T-helper 17 cell (primary cell): ENCODE results near the gene BBOF1. TPM values are rescaled to one million over a fixed set of nuclear protein-coding genes. Genes with fewer than 3 reads are reported as not detected.
"Not testable (repeated sequence)": the region's sequence is repeated elsewhere in the genome, so short reads cannot be mapped to it uniquely, and the experiment has no call there.

Experiments
- ATAC-seq: fragments of 150-1000 bp; cut with Tn5 transposase; 2 replicates; pipeline ENCODE4 v1.10.0; 2021; ENCODE audit warnings: mild to moderate bottlenecking, moderate library complexity
- DNase-seq, 3 donors: peaks; one replicate each; pipeline versions ENCODE4 v3.0.0 to v3.0.0-alpha.2; 2020 to 2021
- H3K9me3 ChIP-seq: one replicate; pipeline ENCODE4 v1.7.0; 2013; ENCODE audit warnings: low read length, mild to moderate bottlenecking; ENCODE audit not compliant: control insufficient read depth, poor library complexity, severe bottlenecking
- H3K27ac Mint-ChIP-seq: one replicate; pipeline ENCODE4 v1.8.0; 2022; ENCODE audit warnings: mild to moderate bottlenecking, moderate library complexity, mixed read lengths
- H3K27me3 Mint-ChIP-seq: one replicate; pipeline ENCODE4 v1.8.0; 2022; ENCODE audit warnings: mixed read lengths
- H3K36me3 Mint-ChIP-seq: one replicate; pipeline ENCODE4 v1.8.0; 2022; ENCODE audit warnings: low read depth, mixed read lengths
- H3K4me1 Mint-ChIP-seq: one replicate; pipeline ENCODE4 v1.8.0; 2022; ENCODE audit warnings: mild to moderate bottlenecking, mixed read lengths
- H3K4me3 Mint-ChIP-seq: one replicate; pipeline ENCODE4 v1.8.0; 2022; ENCODE audit warnings: mild to moderate bottlenecking, moderate library complexity, mixed read lengths
- total RNA-seq, 4 donors: library from RNA in 2 of 4; stranded (reverse) in 2 of 4; gene quantifications; one replicate each; pipeline ENCODE4 v1.2.3 and lab custom pipeline; 2022 to 2026

BBOF1 gene
- total RNA-seq, 2 donors from 2014 or later: 2.5 to 2.8 TPM

- peak within 1 kb of the TSS; percentile 99 for H3K4me3 Mint-ChIP-seq
- no peaks in the 10 kb centered on the region for H3K27me3 Mint-ChIP-seq
- peak within 1 kb of the TSS; percentile 98 for H3K27ac Mint-ChIP-seq
- peaks cover 28% of the 10 kb centered on the region for H3K4me1 Mint-ChIP-seq
- peak; percentile 90 for ATAC-seq
- peaks cover 5% of the 10 kb centered on the region for H3K36me3 Mint-ChIP-seq
- no peaks in the 10 kb centered on the region for H3K9me3 ChIP-seq
- peak; percentile 94 to 100 (median 99) for DNase-seq
Observed at GRCh38 chr14:74084277-74085046, 65.3 kb downstream of the BBOF1 start, which contains the start of the genes ALDH6A1 and LIN52. TSS of gene ALDH6A1 (minus strand) at chr14:74084453. CDS start at chr14:74084394, 59 bp downstream. TSS of gene LIN52 (plus strand) at chr14:74084956. CDS start at chr14:74084975, 19 bp downstream.

GRCh38 chr14:74085047-74085637 is 66.0 kb downstream of the BBOF1 start:
- H3K36me3 Mint-ChIP-seq: peaks cover 5% of the 10 kb centered on the region
- H3K27me3 Mint-ChIP-seq: no peaks in the 10 kb centered on the region
- H3K4me3 Mint-ChIP-seq: peak overlapping the region; percentile 99
- H3K27ac Mint-ChIP-seq: peak overlapping the region; percentile 98
- ATAC-seq: peak; percentile 5
- DNase-seq: no peak
- H3K9me3 ChIP-seq: no peaks in the 10 kb centered on the region
- peaks cover 30% of the 10 kb centered on the region for H3K4me1 Mint-ChIP-seq

- H3K27me3 Mint-ChIP-seq: no peaks in the 10 kb centered on the region
- ATAC-seq: no peak
- peak overlapping the region; percentile 99 for H3K4me3 Mint-ChIP-seq
- H3K27ac Mint-ChIP-seq: peak overlapping the region; percentile 98
- peaks cover 30% of the 10 kb centered on the region for H3K4me1 Mint-ChIP-seq
- no peaks in the 10 kb centered on the region for H3K9me3 ChIP-seq
- no peak for DNase-seq
- H3K36me3 Mint-ChIP-seq: peaks cover 5% of the 10 kb centered on the region
Observed at GRCh38 chr14:74085828-74086227, 66.7 kb downstream of the BBOF1 start.

- DNase-seq (no peak), ATAC-seq (no peak)
- Mint-ChIP-seq H3K4me1 (peaks cover 22% of the 10 kb centered on the region), H3K36me3 (peaks cover 5% of the 10 kb centered on the region), H3K27me3 (no peaks in the 10 kb centered on the region), H3K27ac (no peak overlapping the region), H3K4me3 (no peak overlapping the region)
- no peaks in the 10 kb centered on the region for H3K9me3 ChIP-seq
Observed at GRCh38 chr14:74089251-74090020, 70.3 kb downstream of the BBOF1 start.

DNA sequence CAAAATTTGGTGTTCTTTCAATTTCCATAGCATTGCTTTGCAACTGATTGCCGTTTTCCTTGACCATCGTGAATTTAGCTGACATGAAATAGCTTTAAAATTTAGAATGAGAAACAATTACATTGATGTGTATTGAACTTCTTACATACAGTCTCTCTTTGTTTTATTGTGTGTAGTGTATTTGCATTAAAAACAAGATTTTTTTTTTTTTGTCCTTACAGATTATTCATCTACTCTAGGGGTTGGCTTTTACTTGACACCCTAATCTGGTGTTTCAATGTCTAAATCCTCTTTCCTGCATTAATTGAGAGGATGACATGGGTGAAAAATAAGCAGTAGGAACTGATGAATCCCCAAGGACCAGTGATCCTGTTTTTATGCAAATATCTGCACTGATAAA is 86.2 kb downstream of the BBOF1 start:
- Mint-ChIP-seq H3K4me1 (peaks cover 5% of the 10 kb centered on the region), H3K27ac (no peak overlapping the region), H3K27me3 (no peaks in the 10 kb centered on the region), H3K36me3 (peaks cover 15% of the 10 kb centered on the region), H3K4me3 (no peak overlapping the region)
- DNase-seq (no peak), ATAC-seq (no peak)
- no peaks in the 10 kb centered on the region for H3K9me3 ChIP-seq

DNA sequence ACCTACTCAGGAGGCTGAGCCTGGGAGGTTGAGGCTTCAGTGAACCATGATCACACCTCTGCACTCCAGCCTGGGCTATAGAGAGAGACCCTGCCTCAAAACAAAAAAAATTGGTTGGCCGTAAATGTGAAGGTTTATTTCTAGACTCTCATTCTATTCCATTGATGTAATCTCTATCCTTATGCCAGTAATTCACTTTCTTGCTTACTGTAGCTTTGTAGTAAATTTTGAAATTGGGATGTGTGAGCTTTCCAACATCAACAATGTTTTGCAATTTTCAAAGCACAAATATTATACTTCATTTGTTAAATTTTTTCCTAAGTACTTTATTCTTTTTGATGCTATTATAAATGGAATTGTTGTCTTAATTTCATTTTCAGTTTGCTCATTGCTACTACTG is 90.2 kb downstream of the BBOF1 start:
- no peaks in the 10 kb centered on the region for H3K27me3 Mint-ChIP-seq
- H3K4me3 Mint-ChIP-seq: no peak overlapping the region
- no peak for ATAC-seq
- no peak for DNase-seq
- no peak overlapping the region for H3K27ac Mint-ChIP-seq
- H3K9me3 ChIP-seq: no peaks in the 10 kb centered on the region
- H3K4me1 Mint-ChIP-seq: peaks cover 15% of the 10 kb centered on the region
- H3K36me3 Mint-ChIP-seq: peaks cover 20% of the 10 kb centered on the region

DNA sequence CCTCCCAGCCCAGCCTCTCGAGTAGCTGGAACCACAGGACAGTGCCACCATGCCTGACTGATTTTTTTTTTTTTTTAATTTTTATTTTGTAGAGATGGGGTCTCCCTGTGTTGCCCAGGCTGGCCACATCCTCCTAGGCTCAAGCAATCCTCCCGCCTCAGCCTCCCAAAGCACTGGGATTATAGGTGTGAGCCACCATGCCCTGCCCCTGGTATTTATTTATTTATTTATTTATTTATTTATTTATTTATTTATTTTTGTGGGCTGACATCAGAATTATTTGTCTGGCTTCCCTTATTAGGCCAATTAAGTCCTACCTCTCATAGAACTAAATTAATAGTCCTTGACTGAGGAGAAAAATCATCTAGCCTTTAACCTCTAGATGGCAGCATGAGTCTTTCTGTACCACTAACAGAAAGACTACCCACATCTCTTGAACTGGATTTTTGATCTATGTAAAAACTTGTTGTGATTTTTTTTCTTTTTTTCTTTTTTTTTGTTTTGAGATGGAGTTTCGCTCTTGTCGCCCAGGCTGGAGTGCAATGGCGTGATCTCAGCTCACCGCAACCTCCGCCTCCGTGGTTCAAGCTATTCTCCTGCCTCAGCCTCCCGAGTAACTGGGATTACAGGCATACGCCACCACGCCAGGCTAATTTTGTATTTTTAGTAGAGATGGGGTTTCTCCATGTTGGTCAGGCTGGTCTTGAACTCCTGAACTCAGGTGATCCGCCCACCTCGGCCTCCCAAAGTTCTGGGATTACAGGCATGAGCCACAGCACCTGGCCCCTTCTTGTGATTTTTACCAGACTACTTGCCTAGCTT is 92.5 kb downstream of the BBOF1 start:
- H3K9me3 ChIP-seq, H3K27ac Mint-ChIP-seq, DNase-seq, H3K4me3 Mint-ChIP-seq, H3K27me3 Mint-ChIP-seq: not testable (repeated sequence)
- ATAC-seq: peak; percentile 70
- peaks cover 18% of the 10 kb centered on the region for H3K36me3 Mint-ChIP-seq
- H3K4me1 Mint-ChIP-seq: peaks cover 15% of the 10 kb centered on the region

Other genes starting within 250 kb of the BBOF1 start
- 1 to 10 TPM; 1.3 to 1.4 TPM for gene PTGR2, start 167.5 kb upstream of the BBOF1 start, total RNA-seq
- 10 to 100 TPM; 92.7 to 97.8 TPM for gene ZNF410, start 132.5 kb upstream of the BBOF1 start, total RNA-seq
- gene FAM161B, start 69.3 kb upstream of the BBOF1 start, total RNA-seq: 1 to 10 TPM; 3.3 to 3.4 TPM
- gene COQ6, start 69.0 kb upstream of the BBOF1 start, total RNA-seq: 10 to 100 TPM; 28.0 to 29.6 TPM
- gene ENTPD5, start 61 bp upstream of the BBOF1 start, total RNA-seq: 1 to 10 TPM; 8.3 to 8.9 TPM
- gene ALDH6A1, start 65.1 kb downstream of the BBOF1 start, total RNA-seq: 1 to 10 TPM; 7.8 to 8.9 TPM
- 10 to 100 TPM in 1 of 2 donors, 1 to 10 TPM in 1; 7.6 to 10.5 TPM for gene LIN52, start 65.6 kb downstream of the BBOF1 start, total RNA-seq
- gene VSX2, start 220.1 kb downstream of the BBOF1 start, total RNA-seq: not detected